Endothelial cell of umbilical vein (primary cell): ENCODE results near the gene TMEM87B. TPM values are rescaled to one million over a fixed set of nuclear protein-coding genes. Genes with fewer than 3 reads are reported as not detected.

Source experiments
- BruUV-seq: library from RNA; stranded (reverse); fragments of 400-500 nt; replicated peaks from 2 replicates; lab custom pipeline; 2021; lab: Mats Ljungman, UMichigan
- CTCF ChIA-PET: fragments of 300-600, 350-600 bp; sonication (Branson Sonifier 250); formaldehyde crosslinking; loops from one replicate; lab custom pipeline; 2021; ENCODE audit warnings: antibody characterized with exemption, inconsistent platforms; lab: Charles Lee
- POLR2A ChIA-PET: fragments of 300-600, 350-600 bp; sonication (Branson Sonifier 250); formaldehyde crosslinking; loops from one replicate; lab custom pipeline; 2021; ENCODE audit warnings: antibody characterized with exemption, inconsistent platforms; lab: Charles Lee
- DNase-seq: peaks from one replicate; pipeline ENCODE4 v3.0.0-alpha.2; 2011; ENCODE audit warnings: low read depth, low spot score
- FAIRE-seq: peaks from 2 replicates; lab custom pipeline; 2011; peaks lifted over from hg19 to GRCh38; lab: Jason Lieb, UNC
- H2AFZ ChIP-seq: 2 replicates; pipeline ENCODE4 v1.6.0; 2012; ENCODE audit warnings: low read depth, low read length, control low read depth, inconsistent platforms
- H3K27ac ChIP-seq: 2 replicates; pipeline ENCODE4 v1.5.1; 2011; ENCODE audit warnings: low read depth, mild to moderate bottlenecking, control low read depth, low read length, moderate library complexity; ENCODE audit not compliant: insufficient read depth
- H3K27me3 ChIP-seq, 2 experiments: 2 replicates each; pipeline versions ENCODE4 v1.6.0 to v1.6.1; 2011; ENCODE audit warnings: low read length in 2 of 2, mixed read lengths in 1 of 2; ENCODE audit not compliant: control insufficient read depth in 2 of 2, insufficient read depth in 2 of 2
- H3K36me3 ChIP-seq, 2 experiments: 2 replicates in 1 of 2; 3 replicates in 1 of 2; pipeline ENCODE4 v1.5.1; 2011; ENCODE audit warnings: low read length in 2 of 2, mild to moderate bottlenecking in 1 of 2, moderate library complexity in 1 of 2; ENCODE audit not compliant: control insufficient read depth in 2 of 2, insufficient read depth in 2 of 2; ENCODE audit errors: extremely low read depth in 1 of 2
- H3K4me1 ChIP-seq: 3 replicates; pipeline ENCODE4 v1.5.1; 2011; ENCODE audit warnings: mild to moderate bottlenecking, low read length; ENCODE audit not compliant: control insufficient read depth, insufficient read depth; ENCODE audit errors: extremely low read depth
- H3K4me2 ChIP-seq: 2 replicates; pipeline ENCODE4 v1.6.1; 2011; ENCODE audit warnings: low read length, control low read depth, mixed read lengths; ENCODE audit not compliant: insufficient read depth
- H3K4me3 ChIP-seq, 3 experiments: fragments of 200-600 bp in 1 of 3; sonication (generic), shearing (Covaris generic) in 1 of 3; replicated peaks in 1 of 3; 2 replicates each; pipeline ENCODE4 v1.5.1; 2011 to 2016; ENCODE audit warnings: control low read depth in 3 of 3, low read length in 3 of 3, mild to moderate bottlenecking in 2 of 3, inconsistent platforms in 1 of 3, low read depth in 1 of 3, moderate library complexity in 1 of 3; ENCODE audit not compliant: insufficient read depth in 1 of 3
- H3K79me2 ChIP-seq: 2 replicates; pipeline ENCODE4 v1.6.0; 2012; ENCODE audit warnings: low read length, inconsistent platforms; ENCODE audit not compliant: control insufficient read depth, insufficient read depth
- H3K9ac ChIP-seq: replicated peaks from 2 replicates; pipeline ENCODE3; 2011; ENCODE audit warnings: low read length, control low read depth; ENCODE audit not compliant: insufficient read depth; ENCODE audit errors: extremely low read depth
- H3K9me1 ChIP-seq: replicated peaks from 3 replicates; pipeline ENCODE4 v1.6.0; 2011; ENCODE audit warnings: mild to moderate bottlenecking, low read length; ENCODE audit not compliant: control insufficient read depth, insufficient read depth; ENCODE audit errors: extremely low read depth
- H3K9me3 ChIP-seq: replicated peaks from 2 replicates; pipeline ENCODE4 v1.5.1; 2012; ENCODE audit warnings: low read length, inconsistent platforms; ENCODE audit not compliant: control insufficient read depth, insufficient read depth
- H4K20me1 ChIP-seq: replicated peaks from 2 replicates; pipeline ENCODE3; 2011; ENCODE audit warnings: mild to moderate bottlenecking, low read length; ENCODE audit not compliant: control insufficient read depth, insufficient read depth; ENCODE audit errors: extremely low read depth
- CTCF ChIP-seq, 2 donors: IDR thresholded peaks; 1 replicate in 1 of 2; 2 replicates in 1 of 2; pipeline ENCODE4 v1.5.1; 2011; ENCODE audit warnings: low read length in 2 of 2, mild to moderate bottlenecking in 2 of 2, moderate library complexity in 2 of 2, control low read depth in 1 of 2, inconsistent platforms in 1 of 2, low read depth in 1 of 2; ENCODE audit not compliant: insufficient read depth in 1 of 2; ENCODE audit errors: extremely low read depth in 1 of 2
- EZH2 ChIP-seq: IDR thresholded peaks from 2 replicates; pipeline ENCODE4 v1.6.1; 2012; ENCODE audit warnings: borderline replicate concordance, low read depth, mild to moderate bottlenecking, moderate library complexity, low read length, inconsistent platforms; ENCODE audit not compliant: severe bottlenecking
- GATA2 ChIP-seq: IDR thresholded peaks from 2 replicates; pipeline ENCODE4 v1.7.0; 2011; ENCODE audit warnings: low read depth, mild to moderate bottlenecking, moderate library complexity, mixed read lengths, low read length; ENCODE audit not compliant: insufficient read length, insufficient read depth
- JUN ChIP-seq: IDR thresholded peaks from 2 replicates; pipeline ENCODE4 v1.6.1; 2011; ENCODE audit warnings: borderline replicate concordance, low read depth; ENCODE audit not compliant: insufficient read length, insufficient read depth
- MAX ChIP-seq: IDR thresholded peaks from 2 replicates; pipeline ENCODE4 v1.6.1; 2011; ENCODE audit not compliant: insufficient read depth, insufficient read length
- MYC ChIP-seq: IDR thresholded peaks from one replicate; pipeline ENCODE4 v1.6.1; 2011; ENCODE audit warnings: mild to moderate bottlenecking, low read depth, low read length
- POLR2A ChIP-seq: IDR thresholded peaks from 2 replicates; pipeline ENCODE4 v1.6.1; 2012; ENCODE audit warnings: low read depth, mild to moderate bottlenecking, control low read depth, low read length
- POLR2AphosphoS5 ChIP-seq: IDR thresholded peaks from 2 replicates; pipeline ENCODE4 v1.6.1; 2012; ENCODE audit warnings: low read depth, mild to moderate bottlenecking, control low read depth, low read length, moderate library complexity; ENCODE audit not compliant: insufficient read depth
- dilution Hi-C: fragments of 300-500 bp; cut with MboI; formaldehyde crosslinking; loops from one replicate; pipeline ENCODE4 v1.15.0; 2019; ENCODE audit warnings: low sequenced_read_pairs; ENCODE audit not compliant: extremely low pct_ligation_motif_present
- intact Hi-C: fragments of 100-400 bp; cut with micrococcal nuclease; formaldehyde crosslinking; loops from one replicate; pipeline ENCODE4 v1.10.0; 2022
- polyA plus RNA-seq, 4 experiments: library from polyadenylated mRNA; depleted of rRNA in 3 of 4; stranded (reverse) in 3 of 4; unstranded in 1 of 4; fragments of >200 nt; gene quantifications; 2 replicates each; pipeline versions ENCODE4 v1.2.1 to v1.2.3, GENCODE V29; 2011 to 2012; ENCODE audit warnings: missing spikeins in 1 of 4
- total RNA-seq: library from RNA; stranded (reverse); gene quantifications from 2 replicates; pipeline ENCODE4 v1.2.3, GENCODE V29; 2021

The TMEM87B gene
- total and polyA plus RNA-seq, 2 donors (not counting 3 experiments of a cell fraction or from before 2014, with no cell fraction given), result 17.6 to 21.5 TPM

- Histone ChIP-seq H4K20me1 (no peaks in the 10 kb centered on the region), H3K36me3 (peaks cover 14 to 36% of the 10 kb centered on the region in 2 experiments), H3K4me3 (no peak overlapping the region), H2AFZ (no peak overlapping the region), H3K9me1 (no peaks in the 10 kb centered on the region), H3K79me2 (no peaks in the 10 kb centered on the region), H3K9ac (no peak overlapping the region), H3K9me3 (no peaks in the 10 kb centered on the region), H3K4me2 (no peak overlapping the region), H3K27ac (no peak overlapping the region), H3K27me3 (no peaks in the 10 kb centered on the region), H3K4me1 (peaks cover 5% of the 10 kb centered on the region)
- BruUV-seq, result no TSS peak
- TF ChIP-seq POLR2A, result no peak
- TF ChIP-seq MAX, result no peak
- no peak for TF ChIP-seq EZH2
- no peak for TF ChIP-seq POLR2AphosphoS5
- TF ChIP-seq GATA2, result no peak
- TF ChIP-seq JUN, result no peak
- no peak for TF ChIP-seq MYC
- no peak for TF ChIP-seq CTCF (IDR thresholded peaks at IDR 0.05; ENCODE audit: extremely low read depth in 1 of 2, insufficient read depth in 1 of 2, low read depth in 1 of 2, low read length in 2 of 2)
- POLR2A ChIA-PET, result no interaction called here
- DNase-seq (no peak), FAIRE-seq (no peak)
- CTCF ChIA-PET, result no interaction called here
- dilution Hi-C loops (no loop called here), intact Hi-C loops (no loop called here)
Observed at GRCh38 chr2:112081262-112081661, 26.2 kb downstream of the TMEM87B start.
